Sigmoid colon (tissue), 7 donors: ENCODE measurements around the gene TATDN3. TPM values are rescaled to one million over a fixed set of nuclear protein-coding genes. Genes with fewer than 3 reads are reported as not detected.
"Not testable (repeated sequence)": the region's sequence is repeated elsewhere in the genome, so short reads cannot be mapped to it uniquely, and the experiment has no call there.

Source experiments
- DNase-seq: peaks from one replicate; pipeline ENCODE4 v3.0.0-alpha.2; 2019
- H3K27ac ChIP-seq, 4 donors: fragments of 200-600 bp; sonication (generic); one replicate each; pipeline ENCODE4 v1.5.1; 2016 to 2019; ENCODE audit warnings: mild to moderate bottlenecking in 1 of 4
- H3K27me3 ChIP-seq, 3 donors: fragments of 200-600 bp; sonication (generic); one replicate each; pipeline ENCODE4 v1.5.1; 2019; ENCODE audit warnings: mild to moderate bottlenecking in 1 of 3
- H3K36me3 ChIP-seq, 4 donors: fragments of 200-600 bp; sonication (generic); one replicate each; pipeline ENCODE4 v1.5.1; 2016 to 2019
- H3K4me1 ChIP-seq, 4 donors: fragments of 200-600 bp; sonication (generic); one replicate each; pipeline ENCODE4 v1.5.1; 2017 to 2019
- H3K4me3 ChIP-seq, 4 donors: fragments of 200-600 bp; sonication (generic); one replicate each; pipeline ENCODE4 v1.5.1; 2017 to 2019; ENCODE audit warnings: mild to moderate bottlenecking in 2 of 4, moderate library complexity in 1 of 4
- H3K9me3 ChIP-seq, 4 donors: fragments of 200-600 bp in 3 of 4; sonication (generic) in 3 of 4; one replicate each; pipeline versions ENCODE4 v1.5.1 to v1.6.1; 2013 to 2019
- CTCF ChIP-seq, 4 experiments: fragments of 450-650 bp in 3 of 4; fragments of 200-600 bp in 1 of 4; IDR thresholded peaks; one replicate each; pipeline ENCODE4 v1.5.1; 2016 to 2019; ENCODE audit warnings: antibody characterized with exemption in 4 of 4, mild to moderate bottlenecking in 3 of 4, moderate library complexity in 2 of 4
- EP300 ChIP-seq, 4 donors: sonication (generic); formaldehyde crosslinking; IDR thresholded peaks; one replicate each; pipeline ENCODE4 v1.6.1; 2017; ENCODE audit warnings: antibody characterized with exemption in 4 of 4
- POLR2A ChIP-seq, 2 donors: fragments of 450-650 bp; IDR thresholded peaks; one replicate each; pipeline ENCODE4 v1.6.1; 2016; ENCODE audit warnings: antibody characterized with exemption in 2 of 2, mild to moderate bottlenecking in 2 of 2, moderate library complexity in 2 of 2
- POLR2AphosphoS5 ChIP-seq, 4 donors: sonication (generic); formaldehyde crosslinking; IDR thresholded peaks; one replicate each; pipeline ENCODE4 v1.6.1; 2017; ENCODE audit warnings: antibody characterized with exemption in 4 of 4
- WGBS, 2 donors: extraction: QIAGEN DNeasy Blood & Tissue Kit; methylation state at CpG; one replicate each; pipeline ENCODE4 v1.1.7; 2013; 5-methylcytosine and 5-hydroxymethylcytosine counted together
- intact Hi-C: fragments of 100-400 bp; cut with DNase I; formaldehyde crosslinking; loops from one replicate; pipeline ENCODE4 v1.15.1; 2023
- polyA plus RNA-seq, 3 donors: library from polyadenylated mRNA; stranded (reverse); fragments of 200-250 nt; gene quantifications; one replicate each; pipeline ENCODE4 v1.2.3, GENCODE V29; 2013
- total RNA-seq, 4 donors: library from RNA; depleted of rRNA; stranded (reverse); fragments of >200 nt; gene quantifications; one replicate each; pipeline ENCODE4 v1.1.0, GENCODE V29; 2016
- donor health status: healthy with polysubstance abuse.
- donor health status: Bipolar disorder and iron deficiency.
- donor health status: healthy.

TATDN3 gene
- total and polyA plus RNA-seq, 7 donors = 9.1 to 25.7 (median 12.5) TPM

- H3K27ac ChIP-seq = no peak overlapping the region
- H3K9me3 ChIP-seq = peaks cover 0 to 7% (median 0%) of the 10 kb centered on the region in 4 donors
- intact Hi-C loops = no loop called here
- TF ChIP-seq EP300 (IDR thresholded peaks at IDR 0.05) (no peak), POLR2AphosphoS5 (IDR thresholded peaks at IDR 0.05) (no peak), CTCF (IDR thresholded peaks at IDR 0.05) (no peak), POLR2A (IDR thresholded peaks at IDR 0.05) (no peak)
- peaks cover 0 to 12% (median 0%) of the 10 kb centered on the region in 4 donors for H3K36me3 ChIP-seq
- H3K27me3 ChIP-seq = no peaks in the 10 kb centered on the region
- no peak for DNase-seq
- H3K4me1 ChIP-seq = peaks cover 0 to 3% (median 0%) of the 10 kb centered on the region in 4 donors
- H3K4me3 ChIP-seq = no peak overlapping the region
Measured at GRCh38 chr1:212775241-212775640, 16.5 kb upstream of the TATDN3 start.

GRCh38 chr1:212777151-212777550 is 14.5 kb upstream of the TATDN3 start:
- intact Hi-C loops = no loop called here
- Histone ChIP-seq H3K36me3 (peaks cover 0 to 20% (median 0%) of the 10 kb centered on the region in 4 donors), H3K4me1 (peaks cover 0 to 3% (median 0%) of the 10 kb centered on the region in 4 donors), H3K4me3 (no peak overlapping the region), H3K27me3 (no peaks in the 10 kb centered on the region), H3K27ac (no peak overlapping the region), H3K9me3 (no peaks in the 10 kb centered on the region)
- DNase-seq = no peak
- no peak for TF ChIP-seq POLR2AphosphoS5 (IDR thresholded peaks at IDR 0.05)
- TF ChIP-seq CTCF (IDR thresholded peaks at IDR 0.05) = no peak
- no peak for TF ChIP-seq EP300 (IDR thresholded peaks at IDR 0.05)
- no peak for TF ChIP-seq POLR2A (IDR thresholded peaks at IDR 0.05)
- 96 to 97% methylated on average over 3 of the region's 3 CpGs for WGBS, 2 donors

GRCh38 chr1:212779086-212779485 is 12.6 kb upstream of the TATDN3 start:
- H3K27me3 ChIP-seq, H3K4me3 ChIP-seq, H3K4me1 ChIP-seq, intact Hi-C loops, DNase-seq, H3K9me3 ChIP-seq, H3K27ac ChIP-seq: not testable (repeated sequence)
- WGBS, 2 donors = 98% methylated on average over 32 of the region's 32 CpGs
- H3K36me3 ChIP-seq = peaks cover 0 to 39% (median 4%) of the 10 kb centered on the region in 4 donors

- H3K4me3 ChIP-seq = no peak overlapping the region
- no peak overlapping the region for H3K27ac ChIP-seq
- intact Hi-C loops = no loop called here
- H3K36me3 ChIP-seq = peaks cover 0 to 56% (median 4%) of the 10 kb centered on the region in 4 donors
- no peak for TF ChIP-seq CTCF (IDR thresholded peaks at IDR 0.05)
- TF ChIP-seq POLR2AphosphoS5 (IDR thresholded peaks at IDR 0.05) = no peak
- no peak for TF ChIP-seq POLR2A (IDR thresholded peaks at IDR 0.05)
- no peak for TF ChIP-seq EP300 (IDR thresholded peaks at IDR 0.05)
- no peak for DNase-seq
- H3K9me3 ChIP-seq = no peaks in the 10 kb centered on the region
- 84 to 89% methylated on average over 3 of the region's 3 CpGs for WGBS, 2 donors
- H3K27me3 ChIP-seq = no peaks in the 10 kb centered on the region
- H3K4me1 ChIP-seq = no peaks in the 10 kb centered on the region
Measured at GRCh38 chr1:212780759-212781158, 10.9 kb upstream of the TATDN3 start.

- intact Hi-C loops = no loop called here
- Histone ChIP-seq H3K4me1 (no peaks in the 10 kb centered on the region), H3K9me3 (no peaks in the 10 kb centered on the region), H3K36me3 (peaks cover 0 to 59% (median 4%) of the 10 kb centered on the region in 4 donors), H3K27ac (no peak overlapping the region), H3K27me3 (no peaks in the 10 kb centered on the region), H3K4me3 (no peak overlapping the region)
- WGBS, 2 donors = 86 to 92% methylated on average over 2 of the region's 2 CpGs
- no peak for DNase-seq
- TF ChIP-seq EP300 (IDR thresholded peaks at IDR 0.05) (no peak), POLR2AphosphoS5 (IDR thresholded peaks at IDR 0.05) (no peak)
Measured at GRCh38 chr1:212781225-212781624, 10.5 kb upstream of the TATDN3 start.
